Tibial nerve (tissue), 4 donors: Measurements from ENCODE around the gene SLC25A13. TPM values are rescaled to one million over a fixed set of nuclear protein-coding genes. Genes with fewer than 3 reads are reported as not detected.

Experiments
- DNase-seq, 2 donors: peaks; one replicate each; pipeline ENCODE4 v3.0.0-alpha.2; 2019; ENCODE audit warnings: low spot score in 2 of 2
- H3K27ac ChIP-seq, 4 donors: fragments of 200-600 bp; sonication (generic) in 3 of 4; one replicate each; pipeline ENCODE4 v1.5.1; 2017 to 2019; ENCODE audit warnings: mild to moderate bottlenecking in 1 of 4
- H3K27me3 ChIP-seq, 2 donors: fragments of 200-600 bp; sonication (generic) in 1 of 2; one replicate each; pipeline versions ENCODE4 v1.5.1 to v1.6.0; 2017 to 2019
- H3K36me3 ChIP-seq, 3 donors: fragments of 200-600 bp; sonication (generic); one replicate each; pipeline ENCODE4 v1.5.1; 2018 to 2019
- H3K4me1 ChIP-seq, 4 donors: fragments of 200-600 bp; sonication (generic) in 3 of 4; one replicate each; pipeline ENCODE4 v1.5.1; 2017 to 2019
- H3K4me3 ChIP-seq, 4 donors: fragments of 200-600 bp; sonication (generic) in 3 of 4; one replicate each; pipeline ENCODE4 v1.5.1; 2017 to 2019; ENCODE audit warnings: mild to moderate bottlenecking in 1 of 4, moderate library complexity in 1 of 4
- H3K9me3 ChIP-seq, 4 donors: fragments of 200-600 bp; sonication (generic) in 3 of 4; one replicate each; pipeline ENCODE4 v1.5.1; 2017 to 2019
- CTCF ChIP-seq, 5 experiments: fragments of 200-600 bp in 3 of 5; fragments of 450-650 bp in 2 of 5; sonication (generic) in 3 of 5; IDR thresholded peaks; one replicate each; pipeline ENCODE4 v1.5.1; 2016 to 2019; ENCODE audit warnings: antibody characterized with exemption in 5 of 5, mild to moderate bottlenecking in 3 of 5, moderate library complexity in 2 of 5
- EP300 ChIP-seq, 2 donors: sonication (generic); formaldehyde crosslinking; IDR thresholded peaks; one replicate each; pipeline ENCODE4 v1.6.1; 2017; ENCODE audit warnings: antibody characterized with exemption in 2 of 2, mild to moderate bottlenecking in 1 of 2
- POLR2A ChIP-seq, 2 donors: fragments of 450-650 bp; IDR thresholded peaks; one replicate each; pipeline ENCODE4 v1.6.1; 2017; ENCODE audit warnings: antibody characterized with exemption in 2 of 2, mild to moderate bottlenecking in 2 of 2, moderate library complexity in 2 of 2
- WGBS, 2 donors: methylation state at CpG; one replicate each; pipeline ENCODE4 v1.1.5; 2018; 5-methylcytosine and 5-hydroxymethylcytosine counted together
- total RNA-seq, 4 donors: library from RNA; depleted of rRNA; stranded (reverse); fragments of >200 nt; gene quantifications; one replicate each; pipeline ENCODE4 v1.1.0, GENCODE V29; 2016

SLC25A13 gene
- total RNA-seq, 4 donors from 2014 or later = 22.2 to 42.2 (median 29.6) TPM

- Histone ChIP-seq H3K27me3 (no peaks in the 10 kb centered on the region), H3K36me3 (peaks cover 0 to 5% (median 0%) of the 10 kb centered on the region in 3 donors), H3K4me1 (peaks cover 0 to 2% (median 0%) of the 10 kb centered on the region in 4 donors), H3K27ac (no peak overlapping the region), H3K4me3 (no peak overlapping the region), H3K9me3 (no peaks in the 10 kb centered on the region)
- TF ChIP-seq CTCF (IDR thresholded peaks at IDR 0.05) (no peak), EP300 (IDR thresholded peaks at IDR 0.05) (no peak), POLR2A (IDR thresholded peaks at IDR 0.05) (no peak)
- WGBS, 2 donors = 58 to 59% methylated on average over 2 of the region's 2 CpGs
- DNase-seq = no peak
Measured at GRCh38 chr7:96120445-96121225, 201.3 kb downstream of the SLC25A13 start.

GRCh38 chr7:96118449-96119001, 203.4 kb downstream of the SLC25A13 start:
- peaks cover 0 to 5% (median 0%) of the 10 kb centered on the region in 3 donors for H3K36me3 ChIP-seq
- whole genome bisulfite sequencing, 2 donors = 57 to 61% methylated on average over 13 of the region's 13 CpGs
- DNase-seq = no peak
- no peak overlapping the region for H3K4me3 ChIP-seq
- TF ChIP-seq POLR2A (IDR thresholded peaks at IDR 0.05) = no peak
- TF ChIP-seq EP300 (IDR thresholded peaks at IDR 0.05) = no peak
- TF ChIP-seq CTCF (IDR thresholded peaks at IDR 0.05) = no peak
- no peak overlapping the region for H3K27ac ChIP-seq
- H3K9me3 ChIP-seq = no peaks in the 10 kb centered on the region
- H3K27me3 ChIP-seq = no peaks in the 10 kb centered on the region
- H3K4me1 ChIP-seq = peaks cover 0 to 2% (median 0%) of the 10 kb centered on the region in 4 donors

GRCh38 chr7:96116173-96116572, 205.7 kb downstream of the SLC25A13 start:
- H3K9me3 ChIP-seq = no peaks in the 10 kb centered on the region
- no peak for TF ChIP-seq POLR2A (IDR thresholded peaks at IDR 0.05)
- TF ChIP-seq CTCF (IDR thresholded peaks at IDR 0.05) = no peak
- TF ChIP-seq EP300 (IDR thresholded peaks at IDR 0.05) = no peak
- 80 to 82% methylated on average over 7 of the region's 7 CpGs for WGBS, 2 donors
- no peak overlapping the region for H3K27ac ChIP-seq
- no peaks in the 10 kb centered on the region for H3K27me3 ChIP-seq
- peaks cover 0 to 5% (median 0%) of the 10 kb centered on the region in 3 donors for H3K36me3 ChIP-seq
- no peaks in the 10 kb centered on the region for H3K4me1 ChIP-seq
- no peak overlapping the region for H3K4me3 ChIP-seq
- no peak for DNase-seq

- no peak overlapping the region for H3K27ac ChIP-seq
- peaks cover 0 to 4% (median 0%) of the 10 kb centered on the region in 4 donors for H3K9me3 ChIP-seq
- H3K27me3 ChIP-seq = no peaks in the 10 kb centered on the region
- TF ChIP-seq POLR2A (IDR thresholded peaks at IDR 0.05) (no peak), CTCF (IDR thresholded peaks at IDR 0.05) (no peak), EP300 (IDR thresholded peaks at IDR 0.05) (no peak)
- no peaks in the 10 kb centered on the region for H3K4me1 ChIP-seq
- no peak for DNase-seq
- H3K36me3 ChIP-seq = no peaks in the 10 kb centered on the region
- H3K4me3 ChIP-seq = no peak overlapping the region
- WGBS, 2 donors = 85 to 88% methylated on average over 7 of the region's 7 CpGs
Measured at GRCh38 chr7:96114190-96114589, 207.7 kb downstream of the SLC25A13 start.

- TF ChIP-seq POLR2A (IDR thresholded peaks at IDR 0.05) = no peak
- no peak for TF ChIP-seq EP300 (IDR thresholded peaks at IDR 0.05)
- no peak for TF ChIP-seq CTCF (IDR thresholded peaks at IDR 0.05)
- DNase-seq = no peak
- H3K4me1 ChIP-seq = no peaks in the 10 kb centered on the region
- no peak overlapping the region for H3K27ac ChIP-seq
- no peaks in the 10 kb centered on the region for H3K27me3 ChIP-seq
- H3K4me3 ChIP-seq = no peak overlapping the region
- H3K9me3 ChIP-seq = peaks cover 0 to 4% (median 0%) of the 10 kb centered on the region in 4 donors
- no peaks in the 10 kb centered on the region for H3K36me3 ChIP-seq
Measured at GRCh38 chr7:96111405-96111804, 210.5 kb downstream of the SLC25A13 start.
